ENCODE results near the gene MGST2.

DNA sequence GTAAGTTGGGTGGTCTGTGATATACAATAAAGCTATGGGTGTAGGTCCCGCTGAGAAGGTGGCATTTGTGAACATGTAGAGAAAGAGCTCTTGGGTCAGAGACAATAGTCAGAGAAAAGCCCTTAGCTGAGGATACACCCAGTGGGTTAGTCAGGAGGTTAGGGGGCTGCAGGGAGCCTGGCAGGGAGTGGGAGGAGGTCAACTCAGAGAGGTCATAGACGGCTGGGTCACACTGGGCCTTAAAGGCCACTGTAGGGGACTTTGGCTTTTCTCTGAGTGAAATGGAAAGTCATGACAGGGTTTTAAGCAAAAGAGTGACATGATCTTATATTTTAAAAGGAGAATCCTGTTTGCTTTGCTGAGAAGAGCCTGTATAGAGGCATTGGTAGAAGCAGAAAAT, 16.7 kb downstream of the MGST2 start:
- no peak for TF ChIP-seq RXRA (IDR thresholded peaks at IDR 0.05)
- TF ChIP-seq CTCF (IDR thresholded peaks at IDR 0.05; ENCODE audit: low read depth, low read length, missing input control): no peak
- no peak for TF ChIP-seq TAF1 (conservative IDR thresholded peaks at IDR 0.05)
- no peak for TF ChIP-seq JUND (IDR thresholded peaks at IDR 0.05)
- no peak for TF ChIP-seq ATF3 (IDR thresholded peaks at IDR 0.05)
- TF ChIP-seq FOXA1 (IDR thresholded peaks at IDR 0.05): no peak
- TF ChIP-seq SP1 (IDR thresholded peaks at IDR 0.05): no peak
- TF ChIP-seq RAD21 (IDR thresholded peaks at IDR 0.05): no peak
- TF ChIP-seq, protein P1, sequence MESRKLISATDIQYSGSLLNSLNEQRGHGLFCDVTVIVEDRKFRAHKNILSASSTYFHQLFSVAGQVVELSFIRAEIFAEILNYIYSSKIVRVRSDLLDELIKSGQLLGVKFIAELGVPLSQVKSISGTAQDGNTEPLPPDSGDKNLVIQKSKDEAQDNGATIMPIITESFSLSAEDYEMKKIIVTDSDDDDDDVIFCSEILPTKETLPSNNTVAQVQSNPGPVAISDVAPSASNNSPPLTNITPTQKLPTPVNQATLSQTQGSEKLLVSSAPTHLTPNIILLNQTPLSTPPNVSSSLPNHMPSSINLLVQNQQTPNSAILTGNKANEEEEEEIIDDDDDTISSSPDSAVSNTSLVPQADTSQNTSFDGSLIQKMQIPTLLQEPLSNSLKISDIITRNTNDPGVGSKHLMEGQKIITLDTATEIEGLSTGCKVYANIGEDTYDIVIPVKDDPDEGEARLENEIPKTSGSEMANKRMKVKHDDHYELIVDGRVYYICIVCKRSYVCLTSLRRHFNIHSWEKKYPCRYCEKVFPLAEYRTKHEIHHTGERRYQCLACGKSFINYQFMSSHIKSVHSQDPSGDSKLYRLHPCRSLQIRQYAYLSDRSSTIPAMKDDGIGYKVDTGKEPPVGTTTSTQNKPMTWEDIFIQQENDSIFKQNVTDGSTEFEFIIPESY (IDR thresholded peaks at IDR 0.05): no peak
- no peak for TF ChIP-seq EGR1 (IDR thresholded peaks at IDR 0.05; ENCODE audit: low read depth in 2 of 2)
- TF ChIP-seq REST (IDR thresholded peaks at IDR 0.05): no peak
